ENCODE results near the gene HDHD2.

HDHD2 gene

DNA sequence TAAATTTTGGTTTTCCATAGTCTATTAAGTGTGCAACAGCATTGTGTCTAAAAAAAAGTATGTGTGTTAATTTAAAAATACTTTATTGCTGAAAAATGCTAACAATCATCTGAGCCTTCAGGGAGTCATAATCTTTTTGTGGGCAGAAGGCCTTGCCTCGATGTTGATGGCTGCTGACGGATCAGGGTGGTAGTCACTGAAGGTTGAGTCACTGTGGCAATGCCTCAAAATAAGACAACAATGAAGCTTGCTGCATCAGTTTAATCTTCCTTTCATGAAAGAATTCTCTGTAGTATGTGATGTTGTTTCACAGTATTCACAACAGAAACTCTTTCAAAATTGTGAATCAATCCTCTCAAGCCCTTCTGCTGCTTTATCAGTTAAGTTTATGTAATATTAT is 31.3 kb downstream of the HDHD2 start:
- no peak overlapping the region for H3K27ac ChIP-seq
- no peak for DNase-seq (ENCODE audit: low spot score)
- TF ChIP-seq, protein P1, sequence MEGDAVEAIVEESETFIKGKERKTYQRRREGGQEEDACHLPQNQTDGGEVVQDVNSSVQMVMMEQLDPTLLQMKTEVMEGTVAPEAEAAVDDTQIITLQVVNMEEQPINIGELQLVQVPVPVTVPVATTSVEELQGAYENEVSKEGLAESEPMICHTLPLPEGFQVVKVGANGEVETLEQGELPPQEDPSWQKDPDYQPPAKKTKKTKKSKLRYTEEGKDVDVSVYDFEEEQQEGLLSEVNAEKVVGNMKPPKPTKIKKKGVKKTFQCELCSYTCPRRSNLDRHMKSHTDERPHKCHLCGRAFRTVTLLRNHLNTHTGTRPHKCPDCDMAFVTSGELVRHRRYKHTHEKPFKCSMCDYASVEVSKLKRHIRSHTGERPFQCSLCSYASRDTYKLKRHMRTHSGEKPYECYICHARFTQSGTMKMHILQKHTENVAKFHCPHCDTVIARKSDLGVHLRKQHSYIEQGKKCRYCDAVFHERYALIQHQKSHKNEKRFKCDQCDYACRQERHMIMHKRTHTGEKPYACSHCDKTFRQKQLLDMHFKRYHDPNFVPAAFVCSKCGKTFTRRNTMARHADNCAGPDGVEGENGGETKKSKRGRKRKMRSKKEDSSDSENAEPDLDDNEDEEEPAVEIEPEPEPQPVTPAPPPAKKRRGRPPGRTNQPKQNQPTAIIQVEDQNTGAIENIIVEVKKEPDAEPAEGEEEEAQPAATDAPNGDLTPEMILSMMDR (IDR thresholded peaks at IDR 0.05) = no peak
- no peak overlapping the region for H3K4me3 ChIP-seq

DNA sequence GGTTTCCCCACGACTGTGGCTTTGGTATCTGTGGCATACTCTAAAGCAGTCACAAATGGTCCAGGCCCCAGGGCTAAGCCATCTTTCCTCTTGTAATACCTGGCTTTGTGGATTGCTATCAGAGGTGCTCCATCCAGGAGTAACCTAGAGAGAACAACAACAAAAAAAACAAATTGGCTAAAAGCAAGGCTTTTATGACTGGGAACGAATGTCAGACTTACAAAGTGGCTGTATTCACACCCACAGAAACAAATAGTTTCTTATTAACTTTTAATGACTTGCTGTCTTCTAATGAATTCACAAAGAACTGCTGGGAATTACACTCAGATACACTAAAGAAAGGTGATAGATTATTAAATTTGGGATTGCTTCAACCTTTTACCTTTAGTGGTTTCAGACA is 35.1 kb downstream of the HDHD2 start:
- TF ChIP-seq, protein P1 (IDR thresholded peaks at IDR 0.05) = no peak
- H3K27ac ChIP-seq = no peak overlapping the region
- no peak for DNase-seq (ENCODE audit: low spot score)
- no peak overlapping the region for H3K4me3 ChIP-seq

DNA sequence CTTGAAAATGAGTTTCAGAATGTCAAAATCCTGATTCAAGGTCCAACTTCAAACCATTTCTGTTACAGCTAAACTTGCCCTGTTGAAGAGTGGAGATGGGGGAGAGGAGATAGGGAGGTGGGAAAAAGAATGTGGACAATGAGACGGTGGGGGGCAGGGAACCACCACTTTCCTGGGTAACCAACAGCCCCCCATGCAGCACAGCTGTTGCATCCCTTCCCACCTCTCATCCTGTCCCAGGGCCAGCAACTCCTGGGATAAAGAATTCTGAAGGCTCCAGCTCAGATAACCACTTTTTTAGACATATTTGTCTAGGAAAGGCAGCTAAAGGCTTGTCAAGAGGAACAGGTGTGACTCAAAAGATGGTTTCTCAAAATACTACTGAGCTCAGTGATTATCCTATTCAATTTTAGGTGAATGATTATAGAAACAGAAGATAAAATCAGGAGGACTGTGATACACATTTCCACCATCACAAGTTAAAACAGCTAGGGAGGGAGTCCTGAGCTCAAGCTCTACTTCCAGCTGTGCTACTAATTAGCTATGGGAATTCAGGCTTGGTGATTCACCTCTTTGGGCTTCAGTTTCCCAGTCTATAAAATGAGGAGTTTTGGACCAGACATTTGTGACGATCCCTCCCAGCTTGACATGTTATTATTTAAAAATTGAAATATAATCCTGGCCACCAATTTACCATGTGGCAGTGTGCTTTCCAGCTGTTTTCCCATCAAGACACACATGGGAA is 36.3 kb downstream of the HDHD2 start:
- no peak overlapping the region for H3K27ac ChIP-seq
- no peak overlapping the region for H3K4me3 ChIP-seq
- no peak for DNase-seq (ENCODE audit: low spot score)
- TF ChIP-seq, protein P1 (IDR thresholded peaks at IDR 0.05) = no peak

DNA sequence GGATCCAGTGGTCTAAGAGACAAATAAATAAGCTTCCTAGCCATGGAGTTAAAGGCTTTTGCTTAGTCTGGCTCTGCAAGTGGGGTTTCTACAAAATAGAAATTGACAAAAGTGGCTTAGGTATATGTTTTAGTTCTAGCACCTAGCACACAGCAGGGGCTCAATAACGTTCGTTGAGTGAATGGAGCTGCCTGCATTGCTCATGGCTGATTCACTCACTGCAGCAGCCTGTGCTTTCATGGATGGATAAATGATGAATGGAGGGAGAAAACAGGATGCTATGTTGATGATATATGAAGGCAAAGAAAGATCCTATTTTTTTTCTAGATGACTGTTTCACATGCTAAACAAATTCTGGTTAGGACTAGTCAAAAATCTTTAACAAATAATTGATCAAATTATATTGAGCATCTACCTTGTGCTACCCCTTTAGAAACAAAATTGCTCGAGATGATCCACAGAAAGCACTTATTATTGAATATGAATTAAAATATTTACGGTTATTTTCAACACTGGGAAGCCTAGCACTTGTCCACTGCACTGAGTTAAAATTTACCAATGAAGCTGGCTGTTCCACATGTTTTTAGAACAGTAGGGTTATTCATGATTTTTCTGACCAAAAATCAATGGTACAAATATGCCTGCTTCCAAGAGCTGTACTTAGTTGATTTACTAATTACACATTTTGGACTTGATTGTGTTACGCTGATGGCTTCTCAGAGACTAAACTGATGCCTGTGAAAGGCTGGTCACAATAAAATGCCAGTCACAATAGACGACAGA is 39.6 kb downstream of the HDHD2 start:
- no peak for DNase-seq (ENCODE audit: low spot score)
- TF ChIP-seq, protein P1 (IDR thresholded peaks at IDR 0.05) = no peak
- H3K27ac ChIP-seq = no peak overlapping the region
- H3K4me3 ChIP-seq = no peak overlapping the region

GRCh38 chr18:47109720-47110119 is 40.6 kb downstream of the HDHD2 start:
- no peak for DNase-seq (ENCODE audit: low spot score)
- Histone ChIP-seq H3K27ac (no peak overlapping the region), H3K4me3 (no peak overlapping the region)
- TF ChIP-seq, protein P1 (IDR thresholded peaks at IDR 0.05) = no peak

GRCh38 chr18:47108998-47109405 is 41.3 kb downstream of the HDHD2 start:
- no peak for DNase-seq (ENCODE audit: low spot score)
- TF ChIP-seq, protein P1 (IDR thresholded peaks at IDR 0.05) = no peak
- no peak overlapping the region for H3K4me3 ChIP-seq
- H3K27ac ChIP-seq = no peak overlapping the region

DNA sequence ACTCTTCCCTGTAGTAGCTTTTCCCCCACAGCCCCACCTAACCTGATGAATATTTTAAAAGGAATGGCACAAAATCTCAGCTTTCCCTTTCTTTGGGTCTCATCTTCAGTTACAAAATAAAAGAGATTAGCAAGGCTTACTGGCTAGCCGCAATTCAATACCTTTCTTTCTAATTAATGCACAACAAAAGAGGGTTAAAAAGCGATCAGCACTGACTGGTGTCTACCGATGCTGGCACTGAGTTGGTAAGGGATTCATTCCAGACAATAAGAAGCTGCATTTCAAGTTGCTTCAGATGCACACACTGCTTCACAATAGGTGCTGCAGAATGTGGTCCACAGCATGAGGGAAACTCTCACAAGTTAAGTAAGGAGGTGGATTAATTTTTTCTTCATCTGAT is 41.9 kb downstream of the HDHD2 start:
- TF ChIP-seq, protein P1 (IDR thresholded peaks at IDR 0.05) = no peak
- no peak overlapping the region for H3K27ac ChIP-seq
- no peak for DNase-seq (ENCODE audit: low spot score)
- H3K4me3 ChIP-seq = no peak overlapping the region

Data from coronary artery (tissue), 2 donors.